HEK293 (cell line): ENCODE data around the gene SLC6A9.

Source experiments
- BCL11A ChIP-seq: fragments of 450-650 bp; formaldehyde crosslinking; IDR thresholded peaks from 2 replicates; pipeline ENCODE4 v1.5.1; 2016; ENCODE audit warnings: low read depth, missing biosample characterization, missing genetic modification characterization
- KLF1 ChIP-seq: fragments of 450-650 bp; formaldehyde crosslinking; IDR thresholded peaks from 2 replicates; pipeline ENCODE4 v1.5.1; 2016; ENCODE audit warnings: missing biosample characterization, missing genetic modification characterization
- SCRT1 ChIP-seq: fragments of 450-650 bp; formaldehyde crosslinking; IDR thresholded peaks from 2 replicates; pipeline ENCODE4 v1.5.1; 2016; ENCODE audit warnings: missing biosample characterization, missing genetic modification characterization, borderline replicate concordance
- SETDB1 ChIP-seq: IDR thresholded peaks from one replicate; pipeline ENCODE4 v1.6.1; 2017; ENCODE audit warnings: mild to moderate bottlenecking, low read length, moderate library complexity, mixed read lengths; ENCODE audit not compliant: insufficient read length
- ZFP3 ChIP-seq: fragments of 450-650 bp; formaldehyde crosslinking; IDR thresholded peaks from 2 replicates; pipeline ENCODE4 v1.5.1; 2016; ENCODE audit warnings: low read depth, missing biosample characterization, missing genetic modification characterization
- ZNF138 ChIP-seq: fragments of 450-650 bp; formaldehyde crosslinking; IDR thresholded peaks from 2 replicates; pipeline ENCODE4 v1.5.1; 2016; ENCODE audit warnings: missing biosample characterization, missing genetic modification characterization, borderline replicate concordance
- ZNF324 ChIP-seq: fragments of 450-650 bp; formaldehyde crosslinking; IDR thresholded peaks from 2 replicates; pipeline ENCODE4 v1.5.1; 2016; ENCODE audit warnings: missing biosample characterization, missing genetic modification characterization
- ZNF37A ChIP-seq: fragments of 450-650 bp; IDR thresholded peaks from 2 replicates; pipeline ENCODE4 v1.5.1; 2018; ENCODE audit warnings: missing biosample characterization, missing genetic modification characterization
- ZNF423 ChIP-seq: fragments of 450-650 bp; formaldehyde crosslinking; IDR thresholded peaks from 2 replicates; pipeline ENCODE4 v1.5.1; 2016; ENCODE audit warnings: missing biosample characterization, missing genetic modification characterization
- ZNF501 ChIP-seq: fragments of 450-650 bp; formaldehyde crosslinking; IDR thresholded peaks from 2 replicates; pipeline ENCODE4 v1.5.1; 2016; ENCODE audit warnings: missing biosample characterization, missing genetic modification characterization
- ZNF596 ChIP-seq: fragments of 450-650 bp; IDR thresholded peaks from 2 replicates; pipeline ENCODE4 v1.5.0; 2018; ENCODE audit warnings: missing biosample characterization, mild to moderate bottlenecking, missing genetic modification characterization, moderate library complexity
- ZNF610 ChIP-seq: fragments of 450-650 bp; formaldehyde crosslinking; IDR thresholded peaks from 2 replicates; pipeline ENCODE4 v1.5.1; 2016; ENCODE audit warnings: missing biosample characterization, missing genetic modification characterization, borderline replicate concordance
- TF ChIP-seq, protein P1 (sequence below): fragments of 450-650 bp; formaldehyde crosslinking; IDR thresholded peaks from 2 replicates; pipeline ENCODE4 v1.5.1; 2016; ENCODE audit warnings: missing biosample characterization, missing genetic modification characterization

DNA sequence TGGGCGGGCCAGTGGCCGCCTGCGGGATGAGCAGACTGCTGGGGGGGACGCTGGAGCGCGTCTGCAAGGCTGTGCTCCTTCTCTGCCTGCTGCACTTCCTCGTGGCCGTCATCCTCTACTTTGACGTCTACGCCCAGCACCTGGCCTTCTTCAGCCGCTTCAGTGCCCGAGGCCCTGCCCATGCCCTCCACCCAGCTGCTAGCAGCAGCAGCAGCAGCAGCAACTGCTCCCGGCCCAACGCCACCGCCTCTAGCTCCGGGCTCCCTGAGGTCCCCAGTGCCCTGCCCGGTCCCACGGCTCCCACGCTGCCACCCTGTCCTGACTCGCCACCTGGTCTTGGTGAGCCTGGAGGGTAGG, 50.1 kb downstream of the SLC6A9 start:
- TF ChIP-seq, protein P1, sequence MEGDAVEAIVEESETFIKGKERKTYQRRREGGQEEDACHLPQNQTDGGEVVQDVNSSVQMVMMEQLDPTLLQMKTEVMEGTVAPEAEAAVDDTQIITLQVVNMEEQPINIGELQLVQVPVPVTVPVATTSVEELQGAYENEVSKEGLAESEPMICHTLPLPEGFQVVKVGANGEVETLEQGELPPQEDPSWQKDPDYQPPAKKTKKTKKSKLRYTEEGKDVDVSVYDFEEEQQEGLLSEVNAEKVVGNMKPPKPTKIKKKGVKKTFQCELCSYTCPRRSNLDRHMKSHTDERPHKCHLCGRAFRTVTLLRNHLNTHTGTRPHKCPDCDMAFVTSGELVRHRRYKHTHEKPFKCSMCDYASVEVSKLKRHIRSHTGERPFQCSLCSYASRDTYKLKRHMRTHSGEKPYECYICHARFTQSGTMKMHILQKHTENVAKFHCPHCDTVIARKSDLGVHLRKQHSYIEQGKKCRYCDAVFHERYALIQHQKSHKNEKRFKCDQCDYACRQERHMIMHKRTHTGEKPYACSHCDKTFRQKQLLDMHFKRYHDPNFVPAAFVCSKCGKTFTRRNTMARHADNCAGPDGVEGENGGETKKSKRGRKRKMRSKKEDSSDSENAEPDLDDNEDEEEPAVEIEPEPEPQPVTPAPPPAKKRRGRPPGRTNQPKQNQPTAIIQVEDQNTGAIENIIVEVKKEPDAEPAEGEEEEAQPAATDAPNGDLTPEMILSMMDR (tag by site-specific recombination) = no peak
- TF ChIP-seq SETDB1 = no peak
- no peak for TF ChIP-seq ZNF423 (tag by site-specific recombination)
- TF ChIP-seq ZNF138 = no peak
- TF ChIP-seq ZNF37A = no peak
- TF ChIP-seq ZNF596 (tag by site-specific recombination) = no peak
- no peak for TF ChIP-seq ZNF501 (tag by site-specific recombination)
- TF ChIP-seq ZNF610 (tag by site-specific recombination) = no peak
- TF ChIP-seq KLF1 (tag by site-specific recombination) = no peak
- no peak for TF ChIP-seq SCRT1
- TF ChIP-seq BCL11A (tag by site-specific recombination) = no peak
- TF ChIP-seq ZNF324 = no peak
- TF ChIP-seq ZFP3 (tag by site-specific recombination) = no peak
